Activated CD8-positive, alpha-beta memory T cell treated with anti-CD3 and anti-CD28 coated beads, Interleukin-2, amount 50 U/mL, for 1 hour (primary cell): ENCODE data around the gene HCFC1.

Experiments
- DNase-seq: peaks from one replicate; pipeline ENCODE4 v3.0.0-alpha.2; 2020; ENCODE audit errors: extremely low read depth

HCFC1 gene

GRCh38 chrX:153974003-153974725 lies 2.5 kb upstream of the HCFC1 start:
- no peak for DNase-seq

DNA sequence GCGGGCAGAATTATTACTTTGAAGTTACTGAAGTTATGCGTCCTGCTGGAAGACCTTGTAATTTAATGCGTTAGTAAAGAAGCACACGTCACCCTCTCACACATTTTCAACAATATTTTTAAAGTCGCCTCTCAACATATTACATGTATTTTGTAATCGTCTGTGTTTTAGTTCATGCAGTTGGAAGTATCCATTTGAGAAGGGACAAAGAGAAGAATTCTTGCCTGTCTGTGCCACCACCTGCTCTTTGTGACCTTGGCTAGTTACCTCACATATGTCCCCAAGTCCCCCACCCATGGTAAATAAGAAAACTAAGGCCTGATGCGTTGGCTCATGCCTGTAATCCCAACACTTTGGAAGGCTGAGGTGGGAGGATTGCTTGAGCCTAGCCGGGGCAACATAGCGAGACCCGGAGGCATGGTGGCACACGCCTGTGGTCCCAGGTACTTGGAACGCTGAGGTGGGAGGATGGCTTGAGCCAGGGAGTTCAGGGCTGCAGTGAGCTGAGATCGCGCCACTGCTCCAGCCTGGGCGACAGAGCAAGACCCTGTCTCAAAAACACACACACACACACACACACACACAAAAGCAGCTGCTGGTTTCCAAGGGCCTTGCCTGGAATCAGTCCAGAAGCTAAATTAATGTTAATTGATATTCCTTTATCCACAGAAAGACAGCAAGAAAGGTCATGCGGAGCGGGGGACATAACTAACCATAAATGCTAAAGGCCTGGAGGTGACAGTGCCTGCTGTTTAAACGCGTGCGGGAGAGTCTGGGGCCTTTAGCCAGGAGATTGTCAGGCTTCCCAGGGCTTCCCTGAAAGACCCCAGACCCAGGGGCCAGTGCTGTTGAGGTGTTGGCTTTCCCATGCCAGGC lies 1.7 kb upstream of the HCFC1 start:
- no peak for DNase-seq

DNA sequence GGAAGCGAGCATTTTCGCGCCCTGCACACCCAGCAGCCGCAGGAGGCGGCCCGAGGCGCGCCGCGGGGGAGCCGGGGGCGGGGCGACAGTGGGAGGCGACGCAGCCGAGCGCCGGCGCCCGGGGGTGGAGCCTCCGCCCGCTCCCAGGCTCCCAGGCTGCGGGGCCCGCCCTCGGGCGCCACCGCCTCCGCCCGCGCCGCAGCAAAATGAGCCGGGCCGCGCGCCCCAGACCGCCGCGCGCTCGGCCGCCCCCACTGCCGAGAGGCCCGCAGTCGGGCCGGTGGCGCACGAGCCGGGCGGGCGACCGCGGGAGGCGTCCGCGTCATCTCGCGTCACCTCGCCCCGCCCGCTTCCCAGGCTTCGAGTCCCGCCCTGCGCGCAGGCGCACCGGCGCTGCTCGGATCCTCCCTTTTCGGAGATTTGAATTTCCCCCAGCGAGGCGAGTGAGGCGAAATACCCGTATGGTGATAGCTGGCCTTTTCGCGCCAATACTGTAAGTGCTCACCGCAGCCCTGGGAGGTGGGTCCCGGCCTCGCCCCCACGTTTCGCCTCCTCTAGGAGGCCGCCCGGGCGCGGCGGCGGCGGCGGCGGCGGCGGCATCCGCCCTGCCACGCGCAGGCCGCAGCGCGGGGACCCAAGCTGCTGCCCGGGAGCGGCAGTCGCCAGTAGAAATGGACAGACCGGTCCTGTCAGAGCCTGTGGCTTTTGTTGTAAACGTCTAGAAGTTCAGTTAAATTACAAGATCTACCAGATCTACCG lies 929 bp upstream of the HCFC1 start, which contains the start of gene TMEM187:
TMEM187 (plus strand) TSS at position 387 of the 759 bp plus-strand sequence. CDS start 9,309 bp downstream, outside the sequence.
- peak; percentile 65 for DNase-seq

- peak; percentile 78 for DNase-seq
Measured at GRCh38 chrX:153971124-153971449, 531 bp downstream of the HCFC1 start.

DNA sequence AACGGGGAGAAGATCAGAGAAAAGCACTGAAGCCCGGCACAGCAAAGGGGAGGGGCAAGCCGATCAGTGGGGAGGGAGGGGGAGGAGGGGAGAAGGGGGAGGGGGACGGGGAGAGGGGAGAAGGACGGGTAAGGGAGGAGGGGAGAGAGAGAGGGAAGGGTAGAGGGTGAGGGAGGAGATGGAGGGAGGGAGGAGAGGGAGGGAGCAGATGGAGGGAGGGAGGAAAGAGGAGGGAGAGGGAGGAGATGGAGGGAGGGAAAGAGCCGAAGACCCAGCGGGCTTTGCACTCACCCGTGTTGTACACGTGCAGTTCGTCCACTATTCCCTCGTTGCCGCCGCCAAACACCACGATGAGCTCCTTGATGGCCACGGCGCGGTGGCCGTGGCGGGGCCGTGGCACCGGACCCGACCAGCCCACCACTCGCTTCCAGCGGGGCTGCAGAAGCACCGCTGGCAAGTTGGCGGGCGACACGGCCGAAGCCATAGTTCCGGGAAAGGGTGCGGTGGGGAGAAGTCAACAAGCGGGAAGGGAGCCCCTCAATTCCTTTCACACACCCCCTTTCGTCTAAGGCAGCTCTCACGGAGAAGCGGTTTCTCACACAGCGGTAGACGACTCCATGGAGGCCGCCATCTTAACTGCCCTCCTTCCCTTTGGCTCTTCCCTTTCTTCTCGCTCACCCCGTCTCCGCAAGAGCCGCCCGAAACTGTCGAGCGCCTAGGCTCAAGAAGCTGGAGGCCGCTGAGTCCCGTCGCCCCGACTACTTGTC lies 1.1 kb downstream of the HCFC1 start:
- DNase-seq = peak; percentile 33

GRCh38 chrX:153969904-153970356 lies 1.7 kb downstream of the HCFC1 start:
- DNase-seq = no peak

DNA sequence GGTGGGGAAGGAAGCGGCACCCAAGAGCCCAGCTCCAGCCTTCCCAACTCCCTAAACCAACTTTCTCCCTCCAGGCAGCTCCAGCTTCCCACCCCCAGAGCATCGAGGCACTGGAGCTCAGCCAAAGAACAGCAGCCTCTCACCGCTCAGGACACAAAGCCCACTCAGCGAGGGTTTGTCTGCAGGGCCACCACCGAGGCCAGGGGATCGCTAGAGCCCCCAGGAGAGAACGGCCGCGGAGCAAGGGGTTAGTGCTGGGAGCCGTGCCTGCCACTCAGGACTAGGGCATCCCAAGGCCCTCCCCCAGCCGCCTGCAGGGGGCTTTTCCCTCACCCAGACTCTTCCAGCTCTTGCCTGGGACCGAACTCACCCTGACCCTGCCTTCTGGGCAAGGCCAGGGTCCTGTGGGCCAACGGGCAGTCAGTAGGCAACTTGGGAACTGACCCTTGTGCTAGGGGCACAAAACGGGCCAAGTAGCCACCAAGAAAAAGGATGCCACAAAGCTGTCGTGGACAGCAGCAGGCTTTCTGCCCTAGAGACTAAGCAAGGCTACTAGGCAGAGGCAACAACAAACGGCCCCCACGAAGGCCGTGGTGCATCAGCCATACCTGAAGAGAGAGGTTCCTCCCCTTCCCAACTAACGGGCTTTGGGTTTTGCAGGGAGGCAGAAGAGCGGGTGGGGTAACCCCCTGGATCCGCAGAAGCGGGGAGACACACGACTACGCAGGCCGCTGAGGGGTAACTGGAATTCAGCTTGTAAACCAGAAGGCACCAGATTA lies 2.3 kb downstream of the HCFC1 start:
- DNase-seq = no peak

GRCh38 chrX:153968754-153969124 lies 2.9 kb downstream of the HCFC1 start:
- DNase-seq = no peak

GRCh38 chrX:153968255-153968654 lies 3.4 kb downstream of the HCFC1 start:
- DNase-seq = no peak

GRCh38 chrX:153967536-153968224 lies 3.9 kb downstream of the HCFC1 start:
- DNase-seq = no peak

- no peak for DNase-seq
Measured at GRCh38 chrX:153966841-153967535, 4.6 kb downstream of the HCFC1 start.

DNA sequence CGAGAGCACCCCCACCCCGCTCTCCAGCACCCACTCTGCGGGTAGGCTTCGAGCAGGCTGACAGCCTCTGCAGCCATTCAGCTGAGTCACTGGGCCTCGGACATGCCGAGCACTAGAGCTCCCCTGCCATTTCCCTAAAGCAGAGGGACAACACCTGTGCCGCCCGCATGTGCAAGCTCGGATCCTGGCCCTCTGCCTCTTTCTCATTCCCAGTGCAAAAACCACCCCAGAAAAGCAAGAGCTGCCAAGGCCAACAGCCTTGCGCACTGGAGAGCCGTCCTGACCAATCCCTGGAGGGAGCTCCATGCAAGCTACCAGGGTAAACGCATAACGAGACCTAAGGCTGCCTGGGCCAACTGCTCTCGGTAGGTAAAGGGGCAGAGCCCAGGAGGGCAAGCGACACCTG lies 5.3 kb downstream of the HCFC1 start:
- no peak for DNase-seq

DNA sequence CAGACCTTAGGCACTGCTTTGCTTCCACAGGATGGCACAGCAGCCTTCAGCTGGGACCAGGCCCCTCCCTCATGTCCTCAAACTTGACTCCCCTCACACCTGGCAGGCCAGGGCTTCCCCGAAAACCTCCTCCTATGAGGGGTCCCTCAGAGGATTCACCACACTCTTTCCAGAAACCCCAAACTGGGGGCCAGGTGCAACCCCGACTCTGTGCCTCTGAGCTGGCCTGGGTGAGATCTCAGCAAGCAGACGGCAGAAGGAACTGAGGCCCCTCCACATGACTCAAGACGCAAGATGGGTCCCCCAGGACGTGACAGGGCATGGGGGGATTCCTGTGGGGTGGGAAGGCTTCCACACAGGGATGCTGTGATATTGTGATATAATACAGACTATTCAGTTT lies 6.2 kb downstream of the HCFC1 start:
- DNase-seq = no peak

GRCh38 chrX:153964105-153964504 lies 7.5 kb downstream of the HCFC1 start:
- DNase-seq = no peak

GRCh38 chrX:153963546-153963945 lies 8.1 kb downstream of the HCFC1 start:
- no peak for DNase-seq

- DNase-seq = no peak
Measured at GRCh38 chrX:153961292-153961691, 10.3 kb downstream of the HCFC1 start.

- no peak for DNase-seq
Measured at GRCh38 chrX:153960786-153961185, 10.8 kb downstream of the HCFC1 start.

- no peak for DNase-seq
Measured at GRCh38 chrX:153960077-153960476, 11.5 kb downstream of the HCFC1 start.

DNA sequence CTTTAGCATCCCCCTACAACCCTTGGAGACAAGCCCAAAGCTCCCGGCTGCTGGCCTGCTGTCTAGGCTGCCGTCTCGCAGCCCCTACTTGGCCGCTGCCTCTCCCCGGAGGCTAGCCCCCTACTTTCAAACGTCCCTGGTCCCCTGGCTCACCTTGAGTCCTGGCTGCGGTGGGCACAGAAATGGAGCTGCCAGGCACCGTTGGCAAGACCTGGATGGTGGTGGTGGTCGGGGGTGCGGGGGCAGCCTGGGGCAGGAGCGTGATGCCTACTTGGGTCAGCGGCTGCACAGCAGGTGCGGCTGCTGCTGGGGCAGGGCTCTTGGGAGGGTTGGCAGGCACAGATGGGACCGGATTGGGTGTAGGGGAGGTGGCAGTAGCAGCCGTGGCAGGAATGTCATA lies 12.0 kb downstream of the HCFC1 start:
- no peak for DNase-seq

DNA sequence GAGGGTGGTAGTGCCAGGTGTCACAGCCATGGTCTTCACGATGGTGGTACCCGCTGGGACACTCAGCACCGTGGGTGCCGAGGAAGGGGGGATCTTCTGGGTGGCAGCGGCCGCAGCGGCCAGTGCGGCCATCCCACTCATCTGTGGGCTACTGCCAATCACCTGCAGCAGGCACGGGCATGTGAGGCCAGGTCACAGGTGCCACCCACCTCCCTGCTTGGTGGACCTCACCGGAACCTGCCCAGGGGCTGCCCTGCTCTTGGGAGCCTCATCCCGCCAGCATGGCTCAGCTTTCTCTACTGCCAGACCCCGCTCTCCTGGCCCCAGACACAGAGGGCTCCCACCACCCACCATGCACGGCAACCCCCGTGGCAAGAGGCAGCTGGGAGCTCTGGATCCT lies 13.0 kb downstream of the HCFC1 start:
- DNase-seq = no peak
